ENCODE data around the gene SLC52A1.

GRCh38 chr17:5003214-5003867 lies 31.9 kb downstream of the SLC52A1 start:
- no peak for TF ChIP-seq TEAD4 (CRISPR knock-in tag; IDR thresholded peaks at IDR 0.05)
- no peak for TF ChIP-seq CREM (CRISPR knock-in tag; IDR thresholded peaks at IDR 0.05)
- TF ChIP-seq JUN (CRISPR knock-in tag; IDR thresholded peaks at IDR 0.05) = no peak
- TF ChIP-seq, protein P1, sequence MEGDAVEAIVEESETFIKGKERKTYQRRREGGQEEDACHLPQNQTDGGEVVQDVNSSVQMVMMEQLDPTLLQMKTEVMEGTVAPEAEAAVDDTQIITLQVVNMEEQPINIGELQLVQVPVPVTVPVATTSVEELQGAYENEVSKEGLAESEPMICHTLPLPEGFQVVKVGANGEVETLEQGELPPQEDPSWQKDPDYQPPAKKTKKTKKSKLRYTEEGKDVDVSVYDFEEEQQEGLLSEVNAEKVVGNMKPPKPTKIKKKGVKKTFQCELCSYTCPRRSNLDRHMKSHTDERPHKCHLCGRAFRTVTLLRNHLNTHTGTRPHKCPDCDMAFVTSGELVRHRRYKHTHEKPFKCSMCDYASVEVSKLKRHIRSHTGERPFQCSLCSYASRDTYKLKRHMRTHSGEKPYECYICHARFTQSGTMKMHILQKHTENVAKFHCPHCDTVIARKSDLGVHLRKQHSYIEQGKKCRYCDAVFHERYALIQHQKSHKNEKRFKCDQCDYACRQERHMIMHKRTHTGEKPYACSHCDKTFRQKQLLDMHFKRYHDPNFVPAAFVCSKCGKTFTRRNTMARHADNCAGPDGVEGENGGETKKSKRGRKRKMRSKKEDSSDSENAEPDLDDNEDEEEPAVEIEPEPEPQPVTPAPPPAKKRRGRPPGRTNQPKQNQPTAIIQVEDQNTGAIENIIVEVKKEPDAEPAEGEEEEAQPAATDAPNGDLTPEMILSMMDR (IDR thresholded peaks at IDR 0.05) = no peak
- TF ChIP-seq, protein P2, sequence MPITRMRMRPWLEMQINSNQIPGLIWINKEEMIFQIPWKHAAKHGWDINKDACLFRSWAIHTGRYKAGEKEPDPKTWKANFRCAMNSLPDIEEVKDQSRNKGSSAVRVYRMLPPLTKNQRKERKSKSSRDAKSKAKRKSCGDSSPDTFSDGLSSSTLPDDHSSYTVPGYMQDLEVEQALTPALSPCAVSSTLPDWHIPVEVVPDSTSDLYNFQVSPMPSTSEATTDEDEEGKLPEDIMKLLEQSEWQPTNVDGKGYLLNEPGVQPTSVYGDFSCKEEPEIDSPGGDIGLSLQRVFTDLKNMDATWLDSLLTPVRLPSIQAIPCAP (CRISPR knock-in tag; IDR thresholded peaks at IDR 0.05) = no peak

Measured in WTC11 (cell line).